HG02938 (cell line): ENCODE data around the gene XRCC5.
"Not testable (repeated sequence)": the region's sequence is repeated elsewhere in the genome, so short reads cannot be mapped to it uniquely, and the experiment has no call there.

Experiments
- ATAC-seq: cut with Tn5 transposase; IDR thresholded peaks from one replicate; pipeline ENCODE4 v1.9.1; 2021; ENCODE audit warnings: mild to moderate bottlenecking, moderate library complexity; ENCODE audit not compliant: unreplicated experiment

XRCC5 gene

DNA sequence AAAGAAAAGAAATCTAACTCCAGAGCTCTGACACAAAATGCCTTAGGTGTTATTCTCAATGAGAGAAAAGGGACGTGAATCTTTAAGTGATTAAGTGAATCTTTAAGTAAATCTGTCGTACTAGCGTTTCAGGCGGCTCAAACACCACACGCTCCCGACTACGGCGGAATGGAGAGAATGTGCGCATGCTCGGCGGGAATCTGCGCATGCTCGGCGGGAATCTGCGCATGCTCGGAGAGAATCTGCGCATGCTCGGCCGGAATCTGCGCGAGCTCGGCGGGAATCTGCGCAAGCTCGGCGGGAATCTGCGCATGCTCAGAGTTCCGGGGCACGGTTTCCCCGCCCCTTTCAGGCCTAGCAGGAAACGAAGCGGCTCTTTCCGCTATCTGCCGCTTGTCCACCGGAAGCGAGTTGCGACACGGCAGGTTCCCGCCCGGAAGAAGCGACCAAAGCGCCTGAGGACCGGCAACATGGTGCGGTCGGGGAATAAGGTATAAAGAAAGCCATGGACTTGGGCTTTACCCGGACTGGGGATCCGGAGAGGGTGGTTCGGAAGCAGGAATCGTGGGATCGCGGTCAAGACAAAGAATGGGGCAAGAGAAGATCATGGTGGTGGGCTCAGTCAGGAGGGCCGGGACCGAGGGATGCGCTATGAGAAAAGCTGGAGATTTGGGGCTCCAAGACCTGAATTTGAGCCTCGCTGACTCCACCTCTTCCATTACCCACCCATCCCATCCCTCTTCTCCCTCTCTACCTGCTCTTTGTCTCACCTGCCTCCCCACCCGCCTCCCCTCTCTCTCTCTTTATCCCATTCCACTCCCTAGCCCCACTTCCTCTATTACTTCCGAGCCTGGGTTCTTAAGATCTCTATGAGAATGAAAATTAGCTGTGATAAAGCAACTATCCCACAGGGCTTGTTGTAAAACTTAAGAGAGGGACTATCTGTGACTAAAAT lies at the start of gene XRCC5:
XRCC5 (plus strand) TSS at position 382 of the 955 bp plus-strand sequence; CDS start at position 471, 89 bp downstream.
- peak; percentile 34 for ATAC-seq

GRCh38 chr2:216064014-216064630 lies 45.0 kb upstream of the XRCC5 start:
- ATAC-seq = no peak

DNA sequence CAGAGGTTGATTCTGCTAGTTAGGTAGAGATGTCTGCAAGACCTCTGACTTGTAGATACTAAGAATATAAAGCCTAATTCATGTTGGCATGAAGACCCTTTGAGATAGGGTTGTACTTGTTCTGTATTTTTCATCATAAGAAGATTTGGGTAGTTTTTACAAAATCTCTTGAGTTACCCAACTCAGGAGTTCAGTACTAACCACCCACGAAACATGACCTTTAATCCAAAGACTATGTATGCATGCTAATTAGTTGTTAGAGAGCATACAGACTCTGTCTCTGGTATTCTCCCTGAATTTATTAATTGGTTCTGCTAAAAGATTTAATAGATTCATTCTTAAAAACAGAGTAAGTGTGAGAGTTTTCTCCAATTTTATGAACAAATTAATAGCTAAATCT lies 44.5 kb upstream of the XRCC5 start:
- ATAC-seq = no peak

DNA sequence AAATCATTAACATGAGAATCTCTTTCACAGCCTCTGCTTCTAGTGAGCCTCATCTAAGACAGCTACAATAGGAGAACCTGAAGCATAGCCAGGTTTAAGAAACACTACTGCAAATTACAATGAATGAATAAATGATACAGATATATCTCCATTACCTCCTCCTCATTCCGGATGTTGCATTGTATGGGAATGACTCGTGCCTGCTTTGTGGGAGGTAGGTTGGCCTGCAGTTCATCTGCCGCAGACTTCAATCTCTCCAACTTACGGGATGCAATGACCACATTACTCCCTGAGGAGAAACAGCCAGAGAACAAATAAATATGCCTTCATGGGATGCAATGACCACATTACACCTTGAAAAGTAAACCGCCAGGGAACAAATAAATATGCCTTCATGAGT lies 42.9 kb upstream of the XRCC5 start:
- ATAC-seq = no peak

DNA sequence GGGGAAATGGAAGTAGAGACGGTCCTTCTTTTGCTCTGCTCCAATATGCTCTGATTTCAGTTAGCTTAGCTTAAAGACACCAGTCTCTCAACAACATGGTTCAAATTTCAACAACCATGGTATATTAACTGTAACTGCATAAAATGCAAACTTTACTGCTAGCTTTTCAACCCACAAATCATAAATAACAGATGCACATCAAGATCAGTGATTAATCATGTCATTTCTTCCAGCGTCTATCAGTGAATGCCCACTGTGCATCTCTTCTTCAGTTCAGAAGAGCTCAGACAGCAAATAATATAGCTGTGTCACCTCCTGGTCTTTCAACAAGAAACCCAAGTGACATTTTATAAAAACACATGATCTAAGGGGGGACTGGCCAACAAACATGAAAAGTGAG lies 40.1 kb upstream of the XRCC5 start:
- no peak for ATAC-seq

DNA sequence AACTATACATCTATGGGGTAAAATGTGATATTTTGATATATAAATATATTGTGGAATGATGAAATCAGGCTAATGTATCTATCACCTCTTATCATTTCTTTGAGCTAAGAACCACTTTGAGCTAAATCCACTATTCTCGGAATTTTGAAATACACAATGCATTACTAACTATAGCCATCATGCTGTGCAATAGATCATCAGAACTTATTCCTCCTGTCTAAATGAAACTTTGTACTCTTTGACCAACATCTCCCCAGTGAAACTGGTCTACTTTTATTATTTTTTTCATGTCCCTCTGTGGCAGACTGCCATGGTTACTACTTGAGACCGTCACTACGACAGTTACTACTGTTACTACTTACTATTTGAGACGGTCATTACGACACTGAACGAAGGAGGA lies 39.0 kb upstream of the XRCC5 start:
- ATAC-seq = no peak

DNA sequence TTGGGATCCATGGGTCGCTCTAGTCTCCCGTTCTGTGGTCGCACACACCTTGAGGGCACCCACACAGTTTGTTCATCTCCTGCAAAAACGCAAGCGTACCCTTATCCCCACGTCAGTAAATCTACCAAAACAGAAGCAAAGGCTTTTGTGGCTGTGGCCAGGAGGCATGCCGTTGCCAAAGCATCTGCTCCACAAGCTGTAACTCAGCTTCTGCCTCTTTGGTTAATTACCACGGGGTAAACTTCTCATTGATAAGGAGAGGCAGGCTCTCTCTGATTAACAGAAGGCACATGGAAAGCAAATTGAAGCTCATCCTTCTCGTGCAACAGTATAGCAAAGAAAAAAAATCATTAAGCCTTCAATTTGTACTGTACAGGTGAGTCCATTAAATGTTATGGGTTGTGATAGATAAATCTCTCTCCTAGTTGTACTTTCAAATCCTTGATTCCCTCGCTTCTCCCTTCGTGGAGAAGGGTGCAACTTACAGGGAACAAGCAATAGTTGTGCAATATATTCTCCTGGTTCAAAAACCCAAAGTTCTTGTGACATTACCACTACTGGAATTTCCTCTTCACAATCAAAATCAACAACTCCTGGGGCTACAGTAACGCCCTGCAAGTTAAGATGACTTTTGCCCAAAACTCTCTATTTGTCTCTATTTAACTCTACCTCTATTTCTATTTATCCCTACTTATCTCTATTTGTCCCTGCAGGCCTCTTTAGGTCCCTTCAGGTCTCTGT lies 37.9 kb upstream of the XRCC5 start:
- no peak for ATAC-seq

- no peak for ATAC-seq
Observed at GRCh38 chr2:216072473-216072872, 36.7 kb upstream of the XRCC5 start.

DNA sequence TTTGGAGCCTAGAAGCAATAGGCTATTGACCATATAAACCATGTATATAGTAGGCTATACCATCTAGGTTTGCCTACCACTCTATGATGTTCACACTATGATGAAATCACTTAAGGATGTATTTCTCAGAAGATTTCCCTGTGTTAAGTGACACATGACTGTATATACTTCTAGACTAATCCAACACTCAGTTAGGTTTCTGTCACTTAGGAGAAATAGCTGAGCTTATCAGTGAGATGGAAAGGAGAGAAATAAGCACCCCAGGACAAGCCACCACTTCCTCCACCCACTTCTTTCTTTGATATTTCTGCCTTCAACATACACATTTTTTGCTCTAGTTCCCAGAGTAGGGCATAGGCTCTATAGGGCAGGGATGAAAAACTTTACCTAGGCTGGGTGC lies 35.4 kb upstream of the XRCC5 start:
- no peak for ATAC-seq

DNA sequence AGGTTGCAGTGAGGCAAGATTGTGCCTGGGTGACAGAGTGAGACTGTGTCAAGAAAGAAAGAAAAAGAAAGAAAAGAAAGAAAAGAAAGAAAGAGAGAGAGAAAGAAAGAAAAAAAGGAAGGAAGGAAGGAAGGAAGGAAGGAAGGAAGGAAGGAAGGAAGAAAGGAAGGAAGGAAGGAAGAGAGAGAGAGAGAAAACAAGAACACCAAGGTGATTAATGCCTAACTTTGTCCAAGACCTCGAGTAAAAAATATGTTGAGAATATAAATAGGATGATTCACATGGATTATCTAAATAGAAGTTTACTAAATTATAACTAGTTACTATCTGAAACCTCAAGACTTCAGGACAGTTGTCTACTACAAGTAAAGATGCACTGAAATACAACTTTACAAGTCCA lies 34.8 kb upstream of the XRCC5 start:
- ATAC-seq = no peak

- no peak for ATAC-seq
Observed at GRCh38 chr2:216074794-216075193, 34.4 kb upstream of the XRCC5 start.

GRCh38 chr2:216075510-216076485 lies 33.4 kb upstream of the XRCC5 start:
- no peak for ATAC-seq

GRCh38 chr2:216078776-216079175 lies 30.4 kb upstream of the XRCC5 start:
- ATAC-seq = no peak

DNA sequence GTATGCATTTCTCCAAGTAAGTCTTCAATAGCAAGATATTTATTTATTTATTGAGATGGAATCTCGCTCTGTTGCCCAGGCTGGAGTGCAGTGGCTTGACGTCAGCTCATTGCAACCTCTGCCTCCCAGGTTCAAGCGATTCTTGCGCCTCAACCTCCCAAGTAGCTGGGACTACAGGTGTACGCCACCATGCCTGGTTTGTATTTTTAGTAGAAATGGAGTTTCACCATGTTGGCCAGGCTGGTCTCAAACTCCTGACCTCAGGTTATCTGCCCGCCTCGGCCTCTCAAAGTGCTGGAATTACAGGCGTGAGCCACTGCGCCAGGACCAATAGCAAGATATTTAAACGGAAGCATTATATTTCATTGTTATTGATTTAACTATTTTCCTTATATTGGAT lies 29.1 kb upstream of the XRCC5 start:
- not testable (repeated sequence) for ATAC-seq

GRCh38 chr2:216081012-216081411 lies 28.1 kb upstream of the XRCC5 start:
- ATAC-seq = no peak

GRCh38 chr2:216081487-216082116 lies 27.5 kb upstream of the XRCC5 start, which contains the start of the genes PECR and TMEM169:
TSS of gene PECR (minus strand) at chr2:216081809. CDS start at chr2:216081741, 68 bp downstream.
TSS of gene TMEM169 (plus strand) at chr2:216081919. CDS start at chr2:216095964, 14,045 bp downstream.
- peak; percentile 88 for ATAC-seq

DNA sequence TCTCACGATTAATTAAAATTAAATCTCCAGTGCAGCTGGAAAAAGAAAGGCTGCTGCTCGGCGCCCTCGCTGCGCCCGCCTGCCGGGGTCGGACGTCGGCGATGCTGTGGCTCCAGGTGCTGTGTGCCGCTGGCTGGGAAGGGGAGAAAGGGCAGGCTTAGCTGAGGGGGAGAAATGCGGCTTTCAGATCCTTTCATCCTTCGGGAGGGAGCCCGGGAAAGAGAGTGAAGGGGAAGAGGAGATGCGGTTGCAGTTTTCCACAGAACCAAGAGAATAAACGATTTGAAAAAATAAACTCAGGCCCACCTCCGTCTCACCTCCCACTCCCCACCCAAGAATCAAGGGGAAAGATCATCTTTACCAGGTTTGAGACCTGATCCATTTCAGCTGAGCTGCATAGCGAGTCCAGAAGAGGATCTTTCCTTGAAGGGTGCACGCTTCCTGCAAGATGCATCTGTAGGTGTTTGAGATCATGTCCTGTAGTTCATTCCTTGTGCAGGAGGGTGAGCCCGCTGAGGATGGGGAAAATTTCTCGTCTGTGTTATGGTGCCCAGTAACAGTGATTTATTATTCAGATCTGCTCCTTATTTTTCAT lies 26.9 kb upstream of the XRCC5 start:
- peak; percentile 17 for ATAC-seq

- ATAC-seq = no peak
Observed at GRCh38 chr2:216082805-216083204, 26.3 kb upstream of the XRCC5 start.
